Right ventricle myocardium inferior (tissue), 1 donor: ENCODE data around the gene XPNPEP1. TPM values are rescaled to one million over a fixed set of nuclear protein-coding genes. Genes with fewer than 3 reads are reported as not detected.

ENCODE experiments used
- ATAC-seq: fragments of 200-7000 bp; cut with Tn5 transposase; one replicate; pipeline ENCODE4 v1.9.1; 2020; ENCODE audit warnings: mild to moderate bottlenecking, moderate library complexity
- DNase-seq: peaks from one replicate; pipeline ENCODE4 v3.0.0; 2021; ENCODE audit errors: missing footprints
- intact Hi-C: fragments of 100-400 bp; cut with DNase I; formaldehyde crosslinking; loops from one replicate; pipeline ENCODE4 v1.11.0; 2022
- total RNA-seq: library from RNA; stranded (reverse); fragmentation: NEBNext Ultra II Directional; extraction: Animal tissue kit (Norgen Biotek cat#: 25700); gene quantifications from one replicate; pipeline ENCODE4 v1.2.1, GENCODE V29; 2021
- donor health status: DM: no; HTN: yes; CAD: no; lungs with severe emphysema.

Gene XPNPEP1
- total RNA-seq, 1 donor from 2014 or later, result 43.6 TPM

DNA sequence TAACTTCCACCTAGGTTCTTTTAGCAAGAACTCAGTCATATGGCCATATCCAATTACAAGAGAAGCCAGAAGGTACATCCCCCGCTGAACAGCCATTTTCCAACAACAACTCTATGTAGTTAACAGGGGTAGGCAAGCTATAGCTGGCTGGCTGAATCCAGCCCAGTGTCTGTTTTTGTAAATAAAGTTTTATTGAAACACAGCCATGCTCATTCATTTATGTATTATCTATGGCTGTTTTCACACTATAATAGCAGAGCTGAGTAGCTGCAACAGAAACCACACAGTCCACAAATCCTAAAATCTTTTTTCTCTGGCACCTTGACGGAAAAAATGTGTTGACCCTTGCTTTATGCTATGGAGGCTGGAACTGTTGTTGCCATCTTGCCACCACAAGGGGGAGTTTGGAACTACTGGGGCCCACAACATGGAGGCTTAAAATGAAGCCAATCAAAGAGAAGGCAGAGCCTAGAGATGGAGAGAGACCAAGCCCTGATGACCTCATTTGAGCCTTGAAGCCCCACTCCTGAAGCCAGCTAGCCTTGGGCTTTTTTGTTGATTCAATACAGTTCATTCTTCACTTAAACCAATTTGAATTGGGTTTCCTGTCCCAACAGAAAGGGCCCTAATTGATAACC, 33.3 kb upstream of the XPNPEP1 start:
- intact Hi-C loops, result no loop called here
- ATAC-seq (peak; percentile 43), DNase-seq (no peak)

- DNase-seq, result no peak
- ATAC-seq, result peak; percentile 26
- intact Hi-C loops, result no loop called here
Observed at GRCh38 chr10:109953766-109954165, 30.5 kb upstream of the XPNPEP1 start.

DNA sequence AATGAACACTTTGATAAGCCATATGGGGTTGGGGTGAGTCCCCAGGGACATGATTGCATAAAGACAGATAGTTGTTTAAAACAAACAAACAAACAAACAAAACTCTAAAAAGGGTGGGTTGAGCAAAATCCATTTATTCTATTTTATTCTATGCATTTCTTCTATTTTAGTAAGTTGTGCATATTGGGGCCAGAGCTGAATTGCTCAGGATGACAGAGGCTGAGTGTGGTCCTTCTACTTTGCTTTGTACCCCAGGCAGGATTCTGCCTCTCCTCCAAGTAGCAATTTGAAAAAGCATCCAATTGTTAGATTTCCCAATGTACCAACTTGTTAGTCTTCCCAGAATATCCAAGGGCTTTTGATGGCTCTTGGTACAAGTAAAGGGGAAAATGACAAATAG, 29.2 kb upstream of the XPNPEP1 start:
- no peak for DNase-seq
- ATAC-seq, result no peak
- intact Hi-C loops, result no loop called here

DNA sequence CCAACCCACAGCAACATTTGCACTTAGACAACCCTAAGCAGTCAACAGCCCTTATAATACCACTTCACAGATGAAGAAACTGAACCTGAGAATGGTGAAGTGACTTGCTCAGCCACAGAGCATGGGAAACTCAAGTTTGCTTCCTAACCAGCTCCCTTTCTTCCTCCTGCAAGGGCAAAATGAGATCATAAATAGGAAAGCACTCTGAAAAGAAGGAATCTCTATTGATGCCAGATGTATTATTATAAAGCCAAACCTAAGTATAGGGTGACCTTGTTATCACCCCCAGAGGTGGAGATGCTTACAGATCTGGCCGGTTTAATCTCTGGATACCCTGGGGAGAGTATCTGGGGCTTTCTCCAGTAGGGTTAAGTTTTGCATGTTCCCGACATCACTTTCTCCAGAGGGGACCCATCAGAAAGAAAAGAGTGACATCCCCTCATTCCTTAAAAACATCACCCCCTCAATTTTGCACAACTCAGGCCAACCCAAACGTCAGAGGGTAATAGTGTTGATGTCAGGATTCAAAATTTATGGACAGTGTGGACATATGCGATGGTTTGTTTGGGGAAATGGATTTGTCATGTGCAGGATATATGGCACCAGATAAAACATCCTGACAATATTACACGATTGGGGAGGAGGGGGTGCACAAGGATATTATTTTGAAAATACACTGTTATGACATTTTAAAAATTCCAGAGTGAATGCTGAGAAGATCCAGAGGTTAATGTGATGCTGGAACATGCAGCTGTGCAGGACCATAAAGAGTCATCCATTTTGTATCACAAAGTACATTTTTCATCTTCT, 24.0 kb upstream of the XPNPEP1 start:
- intact Hi-C loops, result no loop called here
- DNase-seq (no peak), ATAC-seq (no peak)

- intact Hi-C loops, result no loop called here
- DNase-seq (no peak), ATAC-seq (no peak)
Observed at GRCh38 chr10:109946680-109947079, 23.4 kb upstream of the XPNPEP1 start.

DNA sequence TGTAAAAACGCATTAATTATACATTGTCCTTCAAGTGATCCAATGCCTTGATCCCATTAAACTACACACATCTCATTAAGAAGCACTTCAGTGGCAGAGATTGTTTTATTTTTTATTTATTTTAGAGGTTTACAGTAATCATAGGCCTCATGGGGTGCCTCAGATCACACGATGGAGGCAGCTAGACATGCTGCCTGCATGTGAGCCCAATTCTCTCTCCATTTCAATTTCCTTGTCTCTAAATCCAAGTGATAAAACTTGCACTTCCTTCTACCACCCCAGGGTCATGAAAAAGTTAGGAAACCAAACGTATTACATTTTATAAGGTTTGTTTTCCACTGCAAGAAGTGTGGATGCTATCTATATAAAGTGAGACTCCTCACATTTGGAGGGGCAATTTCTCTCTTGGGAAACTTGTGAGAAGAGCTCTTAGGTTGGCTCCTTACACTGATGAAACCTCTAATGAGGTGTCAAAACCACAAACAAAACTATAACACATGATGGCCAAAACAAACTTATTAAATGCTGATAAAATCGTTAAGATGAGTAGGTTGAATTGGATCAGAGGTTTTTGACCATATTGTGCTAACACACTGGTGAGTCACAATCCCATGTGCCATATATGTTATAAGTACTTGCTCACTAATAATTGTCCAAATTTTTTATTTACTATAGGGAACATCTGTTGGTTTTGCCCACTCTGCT, 22.3 kb upstream of the XPNPEP1 start:
- ATAC-seq (no peak), DNase-seq (no peak)
- intact Hi-C loops, result no loop called here

DNA sequence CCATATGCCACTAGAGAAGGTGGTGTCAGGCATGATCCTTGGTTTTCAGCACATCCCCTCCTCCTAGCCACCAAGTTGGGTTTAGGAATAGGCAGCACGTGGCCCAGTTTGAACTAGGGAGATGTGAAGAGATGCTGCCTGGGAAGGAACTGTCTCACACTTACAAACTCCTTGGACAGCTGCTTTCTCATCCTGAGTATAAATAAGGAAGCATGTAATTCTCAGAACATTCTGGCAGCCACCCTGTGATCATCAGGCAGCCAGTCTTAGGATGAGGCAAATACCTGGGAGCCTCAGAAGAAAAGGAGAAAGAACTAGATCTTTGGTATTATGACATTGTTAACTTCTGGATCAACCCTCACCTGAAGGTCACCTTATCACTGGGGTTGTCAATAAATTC, 21.3 kb upstream of the XPNPEP1 start:
- intact Hi-C loops, result no loop called here
- DNase-seq, result no peak
- no peak for ATAC-seq

GRCh38 chr10:109941236-109941862, 18.0 kb upstream of the XPNPEP1 start:
- ATAC-seq (peak; percentile 42), DNase-seq (no peak)
- intact Hi-C loops, result no loop called here

GRCh38 chr10:109940553-109940952, 17.2 kb upstream of the XPNPEP1 start:
- intact Hi-C loops, result no loop called here
- DNase-seq, result no peak
- no peak for ATAC-seq

DNA sequence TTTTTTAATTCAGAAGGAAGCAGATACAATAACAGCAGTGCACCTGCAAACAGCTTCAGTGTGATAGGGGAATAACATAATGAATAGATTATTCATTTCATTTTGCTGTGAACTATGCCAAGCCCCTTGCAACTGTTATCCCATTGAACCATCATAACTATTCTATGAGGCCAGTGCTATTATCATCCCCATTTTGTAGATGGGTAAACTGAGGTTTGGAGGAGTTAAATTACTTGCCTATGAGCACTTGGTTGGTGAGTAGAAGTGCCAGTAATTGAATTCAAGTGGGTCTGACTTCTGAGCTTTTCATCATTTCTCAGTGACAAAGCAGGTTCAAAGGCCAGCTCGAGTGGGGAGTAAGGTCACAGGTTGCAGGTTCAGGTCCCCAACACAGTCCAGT, 16.8 kb upstream of the XPNPEP1 start:
- intact Hi-C loops, result no loop called here
- DNase-seq (no peak), ATAC-seq (no peak)

- ATAC-seq, result no peak
- intact Hi-C loops, result no loop called here
- DNase-seq, result no peak
Observed at GRCh38 chr10:109939315-109939961, 16.1 kb upstream of the XPNPEP1 start.

DNA sequence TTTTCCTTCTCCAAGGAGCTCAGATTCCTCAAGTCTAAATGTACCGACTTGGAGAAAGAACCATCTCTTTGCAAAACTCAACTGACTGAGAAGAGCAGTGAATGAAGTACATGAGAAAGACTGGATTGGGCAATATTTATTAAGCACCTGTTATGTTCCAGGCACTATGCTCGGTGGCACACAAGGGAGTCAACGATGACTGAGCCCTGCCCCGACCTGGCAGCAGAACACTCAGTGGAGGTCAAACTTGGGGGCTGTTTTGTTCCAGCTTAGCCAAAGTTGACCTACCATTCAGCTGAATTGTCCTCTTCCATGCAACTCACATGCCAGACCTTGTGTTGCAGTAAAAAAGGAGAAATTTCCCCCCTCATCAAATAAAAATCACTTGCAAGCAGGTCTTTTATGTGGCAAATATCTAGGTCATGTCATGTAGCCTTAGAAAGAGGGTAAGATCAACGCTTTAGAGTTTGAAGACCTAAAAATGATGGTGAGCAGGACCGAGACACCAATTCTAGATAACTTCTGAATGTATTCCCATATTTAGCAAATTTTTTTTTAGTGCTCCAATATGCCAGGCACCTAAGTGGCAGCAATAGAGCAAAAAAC, 14.3 kb upstream of the XPNPEP1 start:
- DNase-seq, result no peak
- no peak for ATAC-seq
- intact Hi-C loops, result no loop called here

GRCh38 chr10:109934958-109935793, 11.9 kb upstream of the XPNPEP1 start:
- peak; percentile 79 for ATAC-seq
- intact Hi-C loops, result no loop called here
- no peak for DNase-seq

GRCh38 chr10:109933984-109934565, 10.8 kb upstream of the XPNPEP1 start:
- intact Hi-C loops, result no loop called here
- peak; percentile 74 for ATAC-seq
- no peak for DNase-seq

- ATAC-seq, result no peak
Observed at GRCh38 chr10:109932968-109933367, 9.7 kb upstream of the XPNPEP1 start.

GRCh38 chr10:109932391-109932790, 9.1 kb upstream of the XPNPEP1 start:
- DNase-seq (no peak), ATAC-seq (no peak)
- intact Hi-C loops, result no loop called here

More at GRCh38 chr10:109932968-109933367, 9.7 kb upstream of the XPNPEP1 start:
- DNase-seq, result no peak
- intact Hi-C loops, result no loop called here

DNA sequence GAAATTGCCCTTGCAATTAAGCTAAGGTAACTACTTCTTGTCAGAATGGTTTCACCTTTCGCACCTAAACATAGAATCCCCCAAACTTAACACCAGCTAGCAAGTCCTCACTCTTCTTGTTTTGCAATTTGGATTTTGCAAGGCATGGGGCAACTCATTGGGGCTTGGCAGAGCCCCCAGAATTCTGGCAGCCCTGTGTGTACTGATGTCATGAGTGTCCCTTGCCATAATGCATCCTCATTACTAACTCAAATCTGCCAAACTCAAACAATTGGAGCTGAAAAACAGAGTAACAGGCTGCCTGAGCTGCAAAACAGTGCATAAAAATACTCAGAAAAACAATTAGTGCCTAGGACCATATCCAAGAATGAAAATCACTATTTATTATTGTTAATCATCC, 7.9 kb upstream of the XPNPEP1 start:
- intact Hi-C loops, result no loop called here
- ATAC-seq (no peak), DNase-seq (no peak)
